ENCODE measurements around the gene VPS25.

VPS25 gene

DNA sequence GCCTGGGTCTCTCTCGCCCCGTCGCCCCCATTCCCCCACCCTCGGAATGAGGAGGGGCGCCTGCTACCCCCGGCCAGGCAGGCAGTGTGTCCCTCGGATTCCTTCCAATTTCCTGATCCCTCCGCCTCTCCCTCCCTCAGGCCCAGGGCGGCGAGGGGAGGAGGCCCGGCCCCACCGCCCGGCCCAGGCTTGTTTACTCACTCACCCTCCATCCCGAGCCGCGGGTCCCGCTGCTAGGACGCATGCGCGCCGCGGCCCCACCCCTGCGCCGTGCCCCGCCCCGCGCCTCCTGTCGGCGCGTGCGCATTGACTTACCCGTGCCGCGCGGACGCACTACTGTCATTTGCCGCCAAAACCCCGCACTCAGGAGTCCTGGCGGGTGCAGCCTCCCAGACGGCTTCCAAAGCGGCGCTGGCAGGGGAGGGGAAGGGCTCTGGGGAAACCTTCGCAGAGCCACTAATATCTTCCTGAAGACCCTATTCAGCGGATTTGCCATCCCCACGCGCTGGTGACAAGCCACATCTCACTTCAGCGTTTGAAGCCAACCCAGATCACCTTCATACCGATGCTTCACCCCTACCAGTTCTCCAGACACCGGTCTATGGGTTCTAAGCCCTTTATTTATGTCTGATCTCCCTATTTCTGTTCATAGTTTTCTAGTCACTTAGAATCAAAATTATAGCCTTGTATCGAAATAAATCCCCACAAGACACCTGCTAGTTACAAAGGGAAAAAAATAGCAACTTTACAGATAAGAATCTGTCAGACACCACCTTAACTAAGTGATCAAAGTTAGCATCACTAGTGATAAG is 28.2 kb upstream of the VPS25 start, which contains the start of gene EZH1 (continued):
- TF ChIP-seq, protein P1, sequence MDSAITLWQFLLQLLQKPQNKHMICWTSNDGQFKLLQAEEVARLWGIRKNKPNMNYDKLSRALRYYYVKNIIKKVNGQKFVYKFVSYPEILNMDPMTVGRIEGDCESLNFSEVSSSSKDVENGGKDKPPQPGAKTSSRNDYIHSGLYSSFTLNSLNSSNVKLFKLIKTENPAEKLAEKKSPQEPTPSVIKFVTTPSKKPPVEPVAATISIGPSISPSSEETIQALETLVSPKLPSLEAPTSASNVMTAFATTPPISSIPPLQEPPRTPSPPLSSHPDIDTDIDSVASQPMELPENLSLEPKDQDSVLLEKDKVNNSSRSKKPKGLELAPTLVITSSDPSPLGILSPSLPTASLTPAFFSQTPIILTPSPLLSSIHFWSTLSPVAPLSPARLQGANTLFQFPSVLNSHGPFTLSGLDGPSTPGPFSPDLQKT (IDR thresholded peaks at IDR 0.05; ENCODE audit: borderline replicate concordance, low read depth, low read length), result no peak
- TF ChIP-seq, protein P2, sequence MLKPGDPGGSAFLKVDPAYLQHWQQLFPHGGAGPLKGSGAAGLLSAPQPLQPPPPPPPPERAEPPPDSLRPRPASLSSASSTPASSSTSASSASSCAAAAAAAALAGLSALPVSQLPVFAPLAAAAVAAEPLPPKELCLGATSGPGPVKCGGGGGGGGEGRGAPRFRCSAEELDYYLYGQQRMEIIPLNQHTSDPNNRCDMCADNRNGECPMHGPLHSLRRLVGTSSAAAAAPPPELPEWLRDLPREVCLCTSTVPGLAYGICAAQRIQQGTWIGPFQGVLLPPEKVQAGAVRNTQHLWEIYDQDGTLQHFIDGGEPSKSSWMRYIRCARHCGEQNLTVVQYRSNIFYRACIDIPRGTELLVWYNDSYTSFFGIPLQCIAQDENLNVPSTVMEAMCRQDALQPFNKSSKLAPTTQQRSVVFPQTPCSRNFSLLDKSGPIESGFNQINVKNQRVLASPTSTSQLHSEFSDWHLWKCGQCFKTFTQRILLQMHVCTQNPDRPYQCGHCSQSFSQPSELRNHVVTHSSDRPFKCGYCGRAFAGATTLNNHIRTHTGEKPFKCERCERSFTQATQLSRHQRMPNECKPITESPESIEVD (tag by site-specific recombination; IDR thresholded peaks at IDR 0.05), result no peak
- no peak for TF ChIP-seq TCF7L2 (IDR thresholded peaks at IDR 0.05; ENCODE audit: borderline replicate concordance, low read depth, low read length)
- no peak; the same call in 1 of the 2 replicates for TF ChIP-seq ZNF785 (tag by site-specific recombination; IDR thresholded peaks at IDR 0.05)
- TF ChIP-seq ZNF530 (tag by site-specific recombination; IDR thresholded peaks at IDR 0.05; ENCODE audit: low read depth), result no peak
- no peak for TF ChIP-seq KLF16 (tag by site-specific recombination; IDR thresholded peaks at IDR 0.05)
- TF ChIP-seq ZNF19 (tag by site-specific recombination; IDR thresholded peaks at IDR 0.05; ENCODE audit: low read depth), result no peak
- 0 out of 2 replicates have a peak, but pooled peaks have one; percentile 34 for TF ChIP-seq EGR2 (tag by site-specific recombination; IDR thresholded peaks at IDR 0.05; ENCODE audit: low read depth)
- no peak for TF ChIP-seq ZNF792 (tag by site-specific recombination; IDR thresholded peaks at IDR 0.05)
- TF ChIP-seq, protein P3, sequence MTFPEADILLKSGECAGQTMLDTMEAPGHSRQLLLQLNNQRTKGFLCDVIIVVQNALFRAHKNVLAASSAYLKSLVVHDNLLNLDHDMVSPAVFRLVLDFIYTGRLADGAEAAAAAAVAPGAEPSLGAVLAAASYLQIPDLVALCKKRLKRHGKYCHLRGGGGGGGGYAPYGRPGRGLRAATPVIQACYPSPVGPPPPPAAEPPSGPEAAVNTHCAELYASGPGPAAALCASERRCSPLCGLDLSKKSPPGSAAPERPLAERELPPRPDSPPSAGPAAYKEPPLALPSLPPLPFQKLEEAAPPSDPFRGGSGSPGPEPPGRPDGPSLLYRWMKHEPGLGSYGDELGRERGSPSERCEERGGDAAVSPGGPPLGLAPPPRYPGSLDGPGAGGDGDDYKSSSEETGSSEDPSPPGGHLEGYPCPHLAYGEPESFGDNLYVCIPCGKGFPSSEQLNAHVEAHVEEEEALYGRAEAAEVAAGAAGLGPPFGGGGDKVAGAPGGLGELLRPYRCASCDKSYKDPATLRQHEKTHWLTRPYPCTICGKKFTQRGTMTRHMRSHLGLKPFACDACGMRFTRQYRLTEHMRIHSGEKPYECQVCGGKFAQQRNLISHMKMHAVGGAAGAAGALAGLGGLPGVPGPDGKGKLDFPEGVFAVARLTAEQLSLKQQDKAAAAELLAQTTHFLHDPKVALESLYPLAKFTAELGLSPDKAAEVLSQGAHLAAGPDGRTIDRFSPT (tag by site-specific recombination; IDR thresholded peaks at IDR 0.05), result no peak
- TF ChIP-seq ZNF624 (tag by site-specific recombination; IDR thresholded peaks at IDR 0.05), result no peak
- TF ChIP-seq MZF1 (tag by site-specific recombination; IDR thresholded peaks at IDR 0.05; ENCODE audit: borderline replicate concordance), result peak; percentile 49; the same call in 1 of the 2 replicates
- TF ChIP-seq, protein P4, sequence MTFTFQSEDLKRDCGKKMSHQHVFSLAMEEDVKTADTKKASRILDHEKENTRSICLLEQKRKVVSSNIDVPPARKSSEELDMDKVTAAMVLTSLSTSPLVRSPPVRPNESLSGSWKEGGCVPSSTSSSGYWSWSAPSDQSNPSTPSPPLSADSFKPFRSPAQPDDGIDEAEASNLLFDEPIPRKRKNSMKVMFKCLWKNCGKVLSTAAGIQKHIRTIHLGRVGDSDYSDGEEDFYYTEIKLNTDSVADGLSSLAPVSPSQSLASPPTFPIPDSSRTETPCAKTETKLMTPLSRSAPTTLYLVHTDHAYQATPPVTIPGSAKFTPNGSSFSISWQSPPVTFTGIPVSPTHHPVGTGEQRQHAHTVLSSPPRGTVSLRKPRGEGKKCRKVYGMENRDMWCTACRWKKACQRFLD (tag by site-specific recombination; IDR thresholded peaks at IDR 0.05), result no peak
- TF ChIP-seq, protein P5, sequence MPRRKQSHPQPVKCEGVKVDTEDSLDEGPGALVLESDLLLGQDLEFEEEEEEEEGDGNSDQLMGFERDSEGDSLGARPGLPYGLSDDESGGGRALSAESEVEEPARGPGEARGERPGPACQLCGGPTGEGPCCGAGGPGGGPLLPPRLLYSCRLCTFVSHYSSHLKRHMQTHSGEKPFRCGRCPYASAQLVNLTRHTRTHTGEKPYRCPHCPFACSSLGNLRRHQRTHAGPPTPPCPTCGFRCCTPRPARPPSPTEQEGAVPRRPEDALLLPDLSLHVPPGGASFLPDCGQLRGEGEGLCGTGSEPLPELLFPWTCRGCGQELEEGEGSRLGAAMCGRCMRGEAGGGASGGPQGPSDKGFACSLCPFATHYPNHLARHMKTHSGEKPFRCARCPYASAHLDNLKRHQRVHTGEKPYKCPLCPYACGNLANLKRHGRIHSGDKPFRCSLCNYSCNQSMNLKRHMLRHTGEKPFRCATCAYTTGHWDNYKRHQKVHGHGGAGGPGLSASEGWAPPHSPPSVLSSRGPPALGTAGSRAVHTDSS (tag by site-specific recombination; IDR thresholded peaks at IDR 0.05), result no peak
- TF ChIP-seq KLF8 (tag by site-specific recombination; IDR thresholded peaks at IDR 0.05), result peak; percentile 93
- TF ChIP-seq, protein P6, sequence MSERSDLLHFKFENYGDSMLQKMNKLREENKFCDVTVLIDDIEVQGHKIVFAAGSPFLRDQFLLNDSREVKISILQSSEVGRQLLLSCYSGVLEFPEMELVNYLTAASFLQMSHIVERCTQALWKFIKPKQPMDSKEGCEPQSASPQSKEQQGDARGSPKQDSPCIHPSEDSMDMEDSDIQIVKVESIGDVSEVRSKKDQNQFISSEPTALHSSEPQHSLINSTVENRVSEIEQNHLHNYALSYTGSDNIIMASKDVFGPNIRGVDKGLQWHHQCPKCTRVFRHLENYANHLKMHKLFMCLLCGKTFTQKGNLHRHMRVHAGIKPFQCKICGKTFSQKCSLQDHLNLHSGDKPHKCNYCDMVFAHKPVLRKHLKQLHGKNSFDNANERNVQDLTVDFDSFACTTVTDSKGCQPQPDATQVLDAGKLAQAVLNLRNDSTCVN (tag by site-specific recombination; optimal IDR thresholded peaks at IDR 0.05), result peak; percentile 93
- TF ChIP-seq, protein P7, sequence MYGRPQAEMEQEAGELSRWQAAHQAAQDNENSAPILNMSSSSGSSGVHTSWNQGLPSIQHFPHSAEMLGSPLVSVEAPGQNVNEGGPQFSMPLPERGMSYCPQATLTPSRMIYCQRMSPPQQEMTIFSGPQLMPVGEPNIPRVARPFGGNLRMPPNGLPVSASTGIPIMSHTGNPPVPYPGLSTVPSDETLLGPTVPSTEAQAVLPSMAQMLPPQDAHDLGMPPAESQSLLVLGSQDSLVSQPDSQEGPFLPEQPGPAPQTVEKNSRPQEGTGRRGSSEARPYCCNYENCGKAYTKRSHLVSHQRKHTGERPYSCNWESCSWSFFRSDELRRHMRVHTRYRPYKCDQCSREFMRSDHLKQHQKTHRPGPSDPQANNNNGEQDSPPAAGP (tag by site-specific recombination; IDR thresholded peaks at IDR 0.05), result peak; percentile 54; the same call in 1 of the 2 replicates
- TF ChIP-seq ZNF354C (tag by site-specific recombination; IDR thresholded peaks at IDR 0.05; ENCODE audit: borderline replicate concordance, low read depth), result no peak
- TF ChIP-seq ZNF701 (tag by site-specific recombination; IDR thresholded peaks at IDR 0.05), result no peak
- no peak for TF ChIP-seq ZNF184 (tag by site-specific recombination; IDR thresholded peaks at IDR 0.05)
- TF ChIP-seq ZNF211 (tag by site-specific recombination; IDR thresholded peaks at IDR 0.05; ENCODE audit: low read depth), result no peak
- TF ChIP-seq ZNF175 (tag by site-specific recombination; IDR thresholded peaks at IDR 0.05), result no peak
- TF ChIP-seq ZNF548 (tag by site-specific recombination; IDR thresholded peaks at IDR 0.05), result no peak
- TF ChIP-seq, protein P8, sequence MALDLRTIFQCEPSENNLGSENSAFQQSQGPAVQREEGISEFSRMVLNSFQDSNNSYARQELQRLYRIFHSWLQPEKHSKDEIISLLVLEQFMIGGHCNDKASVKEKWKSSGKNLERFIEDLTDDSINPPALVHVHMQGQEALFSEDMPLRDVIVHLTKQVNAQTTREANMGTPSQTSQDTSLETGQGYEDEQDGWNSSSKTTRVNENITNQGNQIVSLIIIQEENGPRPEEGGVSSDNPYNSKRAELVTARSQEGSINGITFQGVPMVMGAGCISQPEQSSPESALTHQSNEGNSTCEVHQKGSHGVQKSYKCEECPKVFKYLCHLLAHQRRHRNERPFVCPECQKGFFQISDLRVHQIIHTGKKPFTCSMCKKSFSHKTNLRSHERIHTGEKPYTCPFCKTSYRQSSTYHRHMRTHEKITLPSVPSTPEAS (tag by site-specific recombination; IDR thresholded peaks at IDR 0.05), result 0 out of 2 replicates have a peak, but pooled peaks have one; percentile 11
- no peak for TF ChIP-seq HOXA7 (CRISPR knock-in tag; IDR thresholded peaks at IDR 0.05; ENCODE audit: borderline replicate concordance)
